K562 (cell line): ENCODE data around the gene NEB. TPM values are rescaled to one million over a fixed set of nuclear protein-coding genes. Genes with fewer than 3 reads are reported as not detected.
A peak's percentile ranks its signal among the peaks of the same experiment; 100 is the strongest.

ENCODE experiments used
- ASH1L ChIP-seq: fragments of 450-650 bp; IDR thresholded peaks from 2 replicates; pipeline ENCODE4 v1.6.1; 2018; ENCODE audit warnings: borderline replicate concordance, mild to moderate bottlenecking, low read depth; ENCODE audit not compliant: partially characterized antibody
- ATF3 ChIP-seq, 2 experiments: fragments of 450-650 bp in 1 of 2; sonication (generic) in 1 of 2; formaldehyde crosslinking in 1 of 2; IDR thresholded peaks in 1 of 2; conservative IDR thresholded peaks in 1 of 2; 2 replicates each; pipeline versions ENCODE4 v1.6.1 to v1.8.1; 2016 to 2023; ENCODE audit warnings: mild to moderate bottlenecking in 2 of 2, moderate library complexity in 2 of 2, inconsistent platforms in 1 of 2, missing genetic modification reagents in 1 of 2
- CCNT2 ChIP-seq: IDR thresholded peaks from 2 replicates; pipeline ENCODE4 v1.6.1; 2011; ENCODE audit warnings: borderline replicate concordance, low read depth, mild to moderate bottlenecking, moderate library complexity, mixed read lengths, low read length; ENCODE audit not compliant: insufficient read length; ENCODE audit errors: extremely low read depth
- CREB3 ChIP-seq: fragments of 450-650 bp; conservative IDR thresholded peaks from 2 replicates; pipeline ENCODE4 v1.6.1; 2016; ENCODE audit warnings: missing genetic modification characterization, low read depth, mild to moderate bottlenecking, missing compliant biosample characterization, moderate library complexity
- DDX20 ChIP-seq: fragments of 450-650 bp; IDR thresholded peaks from 2 replicates; pipeline ENCODE4 v1.6.1; 2016; ENCODE audit warnings: missing genetic modification characterization, low read depth, mild to moderate bottlenecking, missing compliant biosample characterization, moderate library complexity
- DLX4 ChIP-seq: fragments of 250-450 bp; sonication (Bioruptor Pico); IDR thresholded peaks from 2 replicates; pipeline ENCODE4 v1.6.1; 2021; ENCODE audit warnings: mild to moderate bottlenecking
- HDAC6 ChIP-seq: IDR thresholded peaks from 2 replicates; pipeline ENCODE4 v1.6.1; 2012; ENCODE audit warnings: low read depth, mild to moderate bottlenecking, control low read depth, inconsistent platforms, low read length, moderate library complexity
- HIVEP1 ChIP-seq: fragments of 250-450 bp; sonication (Bioruptor Pico); IDR thresholded peaks from 2 replicates; pipeline ENCODE4 v1.4.0; 2020; ENCODE audit warnings: mild to moderate bottlenecking
- JUNB ChIP-seq: fragments of 450-650 bp; formaldehyde crosslinking; conservative IDR thresholded peaks from 2 replicates; pipeline ENCODE4 v1.4.0; 2020; ENCODE audit warnings: mild to moderate bottlenecking
- MEF2A ChIP-seq: IDR thresholded peaks from 2 replicates; pipeline ENCODE4 v1.6.1; 2011; ENCODE audit warnings: low read depth, mild to moderate bottlenecking, low read length, moderate library complexity; ENCODE audit not compliant: control insufficient read depth
- MIER1 ChIP-seq: fragments of 450-650 bp; IDR thresholded peaks from 2 replicates; pipeline ENCODE4 v1.6.1; 2016; ENCODE audit warnings: antibody characterized with exemption, mild to moderate bottlenecking, low read depth
- NFATC3 ChIP-seq: fragments of 450-650 bp; IDR thresholded peaks from 2 replicates; pipeline ENCODE4 v1.6.1; 2017; ENCODE audit warnings: mild to moderate bottlenecking
- PHB2 ChIP-seq: fragments of 450-650 bp; IDR thresholded peaks from 2 replicates; pipeline ENCODE4 v1.6.1; 2017; ENCODE audit warnings: low read depth
- POLR2B ChIP-seq: fragments of 450-650 bp; IDR thresholded peaks from 2 replicates; pipeline ENCODE4 v1.6.1; 2018; ENCODE audit warnings: low read depth; ENCODE audit not compliant: partially characterized antibody
- POU5F1 ChIP-seq: fragments of 150-350 bp; IDR thresholded peaks from 2 replicates; pipeline ENCODE4 v1.6.1; 2014; ENCODE audit warnings: borderline replicate concordance, low read length, low read depth, mild to moderate bottlenecking; ENCODE audit not compliant: partially characterized antibody
- SRSF9 ChIP-seq: fragments of 200-400 bp; formaldehyde crosslinking; IDR thresholded peaks from 2 replicates; pipeline ENCODE4 v1.6.1; 2017; ENCODE audit warnings: low read depth, low read length, borderline replicate concordance
- TAF15 ChIP-seq: fragments of 200-400 bp; formaldehyde crosslinking; IDR thresholded peaks from 2 replicates; pipeline ENCODE4 v1.6.1; 2017; ENCODE audit warnings: mild to moderate bottlenecking, low read depth, low read length, moderate library complexity
- TSC22D4 ChIP-seq: fragments of 450-650 bp; IDR thresholded peaks from 2 replicates; pipeline ENCODE4 v1.6.1; 2016; ENCODE audit warnings: missing genetic modification characterization, missing biosample characterization, control low read depth
- U2AF1 ChIP-seq: fragments of 200-400 bp; formaldehyde crosslinking; optimal IDR thresholded peaks from 2 replicates; pipeline ENCODE3; 2017; ENCODE audit warnings: mild to moderate bottlenecking, low read depth, low read length, moderate library complexity
- ZBTB2 ChIP-seq: fragments of 450-650 bp; IDR thresholded peaks from 2 replicates; pipeline ENCODE4 v1.6.1; 2016; ENCODE audit warnings: antibody characterized with exemption
- ZKSCAN3 ChIP-seq: fragments of 250-450 bp; sonication (Bioruptor Pico); IDR thresholded peaks from 2 replicates; pipeline ENCODE4 v1.4.0; 2020
- ZNF133 ChIP-seq: fragments of 250-450 bp; sonication (Bioruptor Pico); IDR thresholded peaks from 2 replicates; pipeline ENCODE4 v1.4.0; 2020; ENCODE audit warnings: mild to moderate bottlenecking
- ZNF184 ChIP-seq: sonication (generic); formaldehyde crosslinking; IDR thresholded peaks from 2 replicates; pipeline ENCODE4 v1.5.0; 2020; ENCODE audit warnings: missing genetic modification reagents
- ZNF232 ChIP-seq: sonication (generic); formaldehyde crosslinking; IDR thresholded peaks from 2 replicates; pipeline ENCODE4 v1.8.0; 2022; ENCODE audit warnings: mild to moderate bottlenecking, missing genetic modification reagents
- ZNF282 ChIP-seq: sonication (generic); formaldehyde crosslinking; IDR thresholded peaks from 2 replicates; pipeline ENCODE4 v1.8.1; 2023; ENCODE audit warnings: missing genetic modification reagents
- ZNF589 ChIP-seq: fragments of 200-800 bp; sonication (Bioruptor generic); IDR thresholded peaks from 2 replicates; pipeline ENCODE4 v1.6.1; 2016; ENCODE audit warnings: low read depth, missing genetic modification characterization, missing compliant biosample characterization
- ZNF77 ChIP-seq: fragments of 250-450 bp; sonication (Bioruptor Pico); IDR thresholded peaks from 2 replicates; pipeline ENCODE4 v1.5.0; 2020
- polyA plus RNA-seq, 8 experiments: library from polyadenylated mRNA; depleted of rRNA in 4 of 8; stranded (reverse) in 5 of 8; unstranded in 3 of 8; fragments of >200 nt; fragmentation: Nextera tagmentation in 2 of 8; fragmentation: Illumina TruSeq in 1 of 8; extraction: Ambion mirVana in 2 of 8; extraction: Trizol in 1 of 8; gene quantifications; 2 replicates each; pipeline versions ENCODE4 v1.2.1 to v1.2.3, GENCODE V29; 2011 to 2014; ENCODE audit warnings: inconsistent platforms in 1 of 8, missing spikeins in 1 of 8
- total RNA-seq, 7 experiments: library from RNA; depleted of rRNA in 6 of 7; stranded (reverse); fragments of >200 nt in 6 of 7; fragmentation: Illumina TruSeq in 2 of 7; extraction: Trizol in 2 of 7; gene quantifications; 2 replicates each; pipeline versions ENCODE4 v1.2.1 to v1.2.3, GENCODE V29; 2011 to 2021; ENCODE audit warnings: low replicate concordance in 1 of 7

The NEB gene
- total and polyA plus RNA-seq, 9 of the 15 experiments (the other 6 are each of a cell fraction or from before 2014, with no cell fraction given) = 1.7 to 3.8 (median 2.9) TPM

- TF ChIP-seq ASH1L (no peak), PHB2 (no peak), CCNT2 (no peak), TAF15 (no peak), ZNF589 (no peak; the same call in 1 of the 2 replicates), U2AF1 (no peak), ZNF133 (CRISPR knock-in tag) (no peak), MEF2A (no peak), JUNB (CRISPR knock-in tag) (no peak), ATF3 (IDR thresholded peaks at IDR 0.05) (peak; percentile 51; the same call in 1 of the 2 replicates), ATF3 (CRISPR knock-in tag; conservative IDR thresholded peaks at IDR 0.05) (no peak), POU5F1 (no peak), HIVEP1 (CRISPR knock-in tag) (no peak), CREB3 (no peak), ZBTB2 (no peak; the same call in 1 of the 2 replicates), POLR2B (no peak), ZNF282 (no peak), NFATC3 (no peak), DDX20 (tag) (no peak), ZKSCAN3 (CRISPR knock-in tag) (no peak), ZNF77 (CRISPR knock-in tag) (no peak), MIER1 (no peak), ZNF232 (no peak), ZNF184 (CRISPR knock-in tag) (no peak), HDAC6 (no peak), DLX4 (CRISPR knock-in tag) (no peak), TSC22D4 (no peak), SRSF9 (no peak)
Observed at GRCh38 chr2:151669585-151670081, 64.6 kb downstream of the NEB start (continued).
